Uterus (tissue), 4 donors: ENCODE measurements around the gene PHYHD1. TPM values are rescaled to one million over a fixed set of nuclear protein-coding genes. Genes with fewer than 3 reads are reported as not detected.

Experiments used
- DNase-seq, 2 donors: peaks; one replicate each; pipeline ENCODE4 v3.0.0-alpha.2; 2019 to 2020
- H3K27ac ChIP-seq, 2 donors: fragments of 200-600 bp; sonication (generic); 1 replicate in 1 of 2; 2 replicates in 1 of 2; pipeline ENCODE4 v1.5.1; 2016 to 2018
- H3K27me3 ChIP-seq, 2 donors: fragments of 200-600 bp; sonication (generic); one replicate each; pipeline ENCODE4 v1.5.1; 2018 to 2019; ENCODE audit warnings: control low read depth in 1 of 2
- H3K36me3 ChIP-seq, 2 donors: fragments of 200-600 bp; sonication (generic); one replicate each; pipeline ENCODE4 v1.5.1; 2019; ENCODE audit warnings: control low read depth in 1 of 2
- H3K4me1 ChIP-seq, 2 donors: fragments of 200-600 bp; sonication (generic); one replicate each; pipeline ENCODE4 v1.5.1; 2018 to 2019; ENCODE audit warnings: control low read depth in 1 of 2
- H3K4me3 ChIP-seq, 2 donors: fragments of 200-600 bp; sonication (generic); 1 replicate in 1 of 2; 2 replicates in 1 of 2; pipeline ENCODE4 v1.5.1; 2018 to 2019; ENCODE audit warnings: mild to moderate bottlenecking in 1 of 2
- H3K9me3 ChIP-seq, 2 donors: fragments of 200-600 bp; sonication (generic); one replicate each; pipeline ENCODE4 v1.5.1; 2019; ENCODE audit warnings: control low read depth in 1 of 2
- POLR2A ChIP-seq, 2 donors: fragments of 450-650 bp; IDR thresholded peaks; one replicate each; pipeline ENCODE4 v1.6.1; 2016; ENCODE audit warnings: antibody characterized with exemption in 2 of 2, mild to moderate bottlenecking in 1 of 2, moderate library complexity in 1 of 2
- intact Hi-C: fragments of 100-400 bp; cut with DNase I; formaldehyde crosslinking; loops from one replicate; pipeline ENCODE4 v1.15.1; 2023; ENCODE audit warnings: low total_unique reads
- total RNA-seq, 4 donors: library from RNA; depleted of rRNA in 3 of 4; stranded (reverse); fragments of >200 nt in 3 of 4; gene quantifications; one replicate each; pipeline versions ENCODE4 v1.1.0 to v1.2.4, GENCODE V29; 2014 to 2023
- TF ChIP-seq, protein P1 (sequence below), 4 experiments: fragments of 200-600 bp in 2 of 4; fragments of 450-650 bp in 2 of 4; sonication (generic) in 2 of 4; IDR thresholded peaks; one replicate each; pipeline ENCODE4 v1.5.1; 2016 to 2019; ENCODE audit warnings: antibody characterized with exemption in 4 of 4, mild to moderate bottlenecking in 2 of 4, moderate library complexity in 1 of 4
- donor health status: DM: yes; HTN: yes; CAD: no.

PHYHD1 gene
- 10 to 100 TPM; 23.2 to 30.8 (median 27.2) TPM for total RNA-seq

DNA sequence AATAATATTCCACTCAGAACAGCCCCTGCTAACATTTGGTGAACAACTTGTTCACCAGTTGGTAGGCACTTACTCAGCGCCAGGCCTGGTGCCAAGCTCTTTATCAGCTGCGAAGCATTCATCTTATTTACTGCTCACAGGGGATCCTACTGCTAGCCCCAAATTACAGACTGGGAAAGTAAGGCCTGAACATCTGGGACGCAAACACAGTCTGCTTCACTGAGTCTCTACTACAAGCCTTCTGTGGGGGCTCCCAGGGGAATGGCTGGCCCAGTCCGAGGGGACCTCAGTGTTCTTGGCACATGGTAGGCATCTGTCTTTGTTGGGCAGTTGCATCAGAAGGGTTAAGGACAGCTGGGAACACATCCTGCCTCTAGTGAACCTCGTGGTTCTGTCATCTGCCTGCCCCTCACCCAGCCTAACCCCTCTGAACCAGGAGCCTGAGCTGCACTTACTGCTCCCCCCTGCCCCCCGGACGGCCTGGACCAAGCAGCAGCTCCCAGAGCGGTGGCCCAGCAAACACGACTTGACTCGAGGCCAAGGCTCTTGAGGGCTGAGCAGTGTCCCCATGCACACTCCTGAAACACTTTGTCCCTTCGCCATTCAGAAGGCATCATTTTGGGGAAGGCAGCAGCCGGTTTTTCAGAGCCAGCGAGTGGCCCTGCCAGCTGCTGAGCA lies at the start of gene PHYHD1:
PHYHD1 (plus strand) TSS at position 602 of the 678 bp plus-strand sequence. CDS start 1,342 bp downstream, outside the sequence.
- no peaks in the 10 kb centered on the region for H3K27me3 ChIP-seq
- peak within 1 kb of the TSS; percentile 91 to 95 for H3K27ac ChIP-seq
- no peaks in the 10 kb centered on the region for H3K9me3 ChIP-seq
- peaks cover 12 to 19% of the 10 kb centered on the region in 2 donors for H3K4me1 ChIP-seq
- H3K36me3 ChIP-seq, result no peaks in the 10 kb centered on the region
- peak; percentile 72 to 88 for DNase-seq
- intact Hi-C loops, result loop anchor here (5.0 kb wide), 1 partner anchor 38 kb away; the partner anchor contains the start of genes KYAT1 and LRRC8A
- H3K4me3 ChIP-seq, result peak within 1 kb of the TSS; percentile 52 to 97
- TF ChIP-seq POLR2A (IDR thresholded peaks at IDR 0.05), result no peak
- TF ChIP-seq, protein P1, sequence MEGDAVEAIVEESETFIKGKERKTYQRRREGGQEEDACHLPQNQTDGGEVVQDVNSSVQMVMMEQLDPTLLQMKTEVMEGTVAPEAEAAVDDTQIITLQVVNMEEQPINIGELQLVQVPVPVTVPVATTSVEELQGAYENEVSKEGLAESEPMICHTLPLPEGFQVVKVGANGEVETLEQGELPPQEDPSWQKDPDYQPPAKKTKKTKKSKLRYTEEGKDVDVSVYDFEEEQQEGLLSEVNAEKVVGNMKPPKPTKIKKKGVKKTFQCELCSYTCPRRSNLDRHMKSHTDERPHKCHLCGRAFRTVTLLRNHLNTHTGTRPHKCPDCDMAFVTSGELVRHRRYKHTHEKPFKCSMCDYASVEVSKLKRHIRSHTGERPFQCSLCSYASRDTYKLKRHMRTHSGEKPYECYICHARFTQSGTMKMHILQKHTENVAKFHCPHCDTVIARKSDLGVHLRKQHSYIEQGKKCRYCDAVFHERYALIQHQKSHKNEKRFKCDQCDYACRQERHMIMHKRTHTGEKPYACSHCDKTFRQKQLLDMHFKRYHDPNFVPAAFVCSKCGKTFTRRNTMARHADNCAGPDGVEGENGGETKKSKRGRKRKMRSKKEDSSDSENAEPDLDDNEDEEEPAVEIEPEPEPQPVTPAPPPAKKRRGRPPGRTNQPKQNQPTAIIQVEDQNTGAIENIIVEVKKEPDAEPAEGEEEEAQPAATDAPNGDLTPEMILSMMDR (IDR thresholded peaks at IDR 0.05), result no peak

DNA sequence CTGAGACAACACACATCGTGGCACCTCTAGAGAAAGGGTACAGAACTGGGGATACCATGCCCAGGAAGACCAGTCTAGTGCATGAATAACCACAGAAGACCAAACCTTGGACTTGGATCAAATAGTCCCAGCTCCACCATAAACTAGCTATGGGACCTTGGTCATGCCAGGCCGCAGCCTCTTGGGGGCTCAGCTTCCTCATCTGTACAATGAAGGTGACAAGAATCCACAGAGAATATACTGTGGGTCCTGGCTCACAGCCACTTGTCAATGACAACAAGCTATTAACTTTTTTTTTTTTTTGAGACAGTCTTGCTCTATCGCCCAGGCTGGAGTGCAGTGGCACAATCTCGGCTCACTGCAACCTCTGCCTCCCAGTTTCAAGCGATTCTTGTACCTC lies 42.9 kb upstream of the PHYHD1 start:
- no peaks in the 10 kb centered on the region for H3K9me3 ChIP-seq
- no peak for DNase-seq
- no peaks in the 10 kb centered on the region for H3K27me3 ChIP-seq
- no peak for TF ChIP-seq POLR2A (IDR thresholded peaks at IDR 0.05)
- TF ChIP-seq, protein P1 (IDR thresholded peaks at IDR 0.05), result no peak
- H3K4me1 ChIP-seq, result peaks cover 0 to 4% of the 10 kb centered on the region in 2 donors
- no peaks in the 10 kb centered on the region for H3K36me3 ChIP-seq
- H3K4me3 ChIP-seq, result no peak overlapping the region
- H3K27ac ChIP-seq, result no peak overlapping the region
- intact Hi-C loops, result no loop called here

DNA sequence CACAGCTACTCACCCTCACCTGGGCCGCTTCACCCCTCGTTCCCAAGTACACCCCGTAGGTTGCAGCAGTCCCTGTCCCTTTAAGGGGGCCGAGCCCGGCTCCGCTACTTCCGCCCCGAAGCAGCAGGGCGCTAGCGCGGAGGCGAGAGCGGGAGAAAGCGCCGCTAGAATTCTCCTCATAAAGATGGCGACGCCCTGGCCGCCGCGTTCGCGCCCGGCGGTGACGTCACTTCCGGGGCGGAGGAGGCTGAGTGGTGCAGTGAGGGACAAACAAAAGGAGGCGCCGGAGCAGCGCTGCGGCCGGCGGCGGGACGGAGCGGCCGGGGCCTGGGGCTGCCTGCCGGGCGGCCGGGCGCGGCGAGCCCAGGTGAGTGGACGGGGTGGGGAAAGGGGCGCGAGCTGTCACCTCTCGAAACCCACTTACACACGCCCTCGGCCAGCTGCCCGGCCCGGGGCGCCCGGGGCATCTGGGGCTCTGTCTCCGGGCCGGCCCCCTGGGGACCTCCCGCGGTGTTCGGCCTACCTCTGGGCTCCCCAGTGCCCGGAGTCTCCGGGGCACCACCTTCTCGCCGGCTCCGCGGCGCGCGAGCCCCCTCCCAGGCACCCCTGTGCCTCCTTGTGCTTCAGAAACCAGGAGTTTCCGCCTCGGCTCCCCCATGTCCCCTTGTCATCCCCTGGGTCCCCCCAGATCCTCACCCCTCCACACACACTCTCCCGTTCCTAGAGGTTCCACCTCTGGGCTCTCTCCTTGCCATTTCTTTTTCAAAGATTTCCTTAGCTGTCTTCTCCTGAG lies 38.7 kb upstream of the PHYHD1 start, which contains the start of the genes KYAT1 and LRRC8A:
KYAT1 (minus strand) TSS at position 67 of the 793 bp plus-strand sequence. CDS start 36,545 bp downstream, outside the sequence.
LRRC8A (plus strand) TSS at position 250 of the 793 bp plus-strand sequence. CDS start 25,032 bp downstream, outside the sequence.
- Histone ChIP-seq H3K27ac (peak within 1 kb of the TSS; percentile 96 to 98), H3K9me3 (no peaks in the 10 kb centered on the region), H3K4me3 (peak within 1 kb of the TSS; percentile 73 to 83), H3K27me3 (no peaks in the 10 kb centered on the region), H3K36me3 (no peaks in the 10 kb centered on the region), H3K4me1 (peaks cover 4 to 27% of the 10 kb centered on the region in 2 donors)
- TF ChIP-seq POLR2A (IDR thresholded peaks at IDR 0.05), result peak; percentile 78 to 87
- TF ChIP-seq, protein P1 (IDR thresholded peaks at IDR 0.05), result peak in 3 of 4 experiments; percentile 14 to 40 (median 33)
- DNase-seq, result peak; percentile 96 to 98
- intact Hi-C loops, result loop anchor here (5.0 kb wide), 1 partner anchor 40 kb away; the partner anchor contains the start of gene PHYHD1

DNA sequence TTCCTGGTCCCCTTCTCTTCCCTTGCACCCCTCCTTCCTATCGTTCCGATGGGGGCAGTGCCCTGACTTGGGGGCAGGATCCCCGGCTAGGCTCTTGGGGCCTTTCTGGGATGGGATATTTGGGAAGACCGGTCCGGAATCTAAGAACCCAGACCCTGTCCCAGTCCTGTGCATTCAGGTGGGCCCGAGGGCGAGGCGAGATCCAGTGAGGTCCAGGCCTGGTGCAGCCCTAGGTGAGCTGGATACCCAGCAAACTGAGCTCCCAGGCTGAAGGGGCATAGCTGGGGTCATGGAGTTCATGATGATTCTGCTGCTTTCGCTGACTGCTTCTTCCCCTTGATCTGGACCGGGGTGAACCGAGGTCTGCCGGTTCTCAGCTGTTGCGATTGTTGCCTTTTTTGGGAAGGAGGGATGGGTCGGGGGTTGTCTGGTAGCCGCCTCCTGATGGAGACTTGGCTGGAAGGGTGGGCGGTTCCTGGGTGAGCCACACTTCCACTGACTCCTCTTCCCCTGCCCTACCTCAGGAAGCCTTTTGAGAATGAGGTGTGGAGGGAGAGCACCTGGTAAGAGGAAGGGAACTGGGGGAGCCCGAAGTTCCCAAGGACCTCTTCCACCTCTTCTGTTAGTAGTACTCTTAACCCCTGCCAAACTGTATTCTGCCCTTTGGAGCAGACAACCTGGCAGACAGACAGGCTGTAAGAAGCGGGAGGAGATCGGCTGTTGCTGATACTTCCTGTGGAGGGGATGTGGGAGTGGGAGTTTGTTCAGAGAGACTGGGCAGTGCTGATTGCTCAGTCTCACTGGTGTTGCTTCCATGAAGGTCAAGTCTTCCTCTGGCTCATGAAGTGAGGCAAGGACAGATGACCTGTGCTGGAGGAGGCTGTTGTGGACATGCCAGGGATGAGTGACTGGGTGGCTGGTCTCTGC lies 37.8 kb upstream of the PHYHD1 start:
- DNase-seq, result peak in 1 of 2 donors; percentile 39
- Histone ChIP-seq H3K9me3 (no peaks in the 10 kb centered on the region), H3K4me1 (peaks cover 4 to 29% of the 10 kb centered on the region in 2 donors), H3K4me3 (peak overlapping the region; percentile 73 to 83), H3K36me3 (no peaks in the 10 kb centered on the region), H3K27ac (peak overlapping the region; percentile 96 to 98), H3K27me3 (no peaks in the 10 kb centered on the region)
- no peak for TF ChIP-seq POLR2A (IDR thresholded peaks at IDR 0.05)
- TF ChIP-seq, protein P1 (IDR thresholded peaks at IDR 0.05), result no peak
- intact Hi-C loops, result loop anchor here (5.0 kb wide), 1 partner anchor 39 kb away; the partner anchor contains the start of gene PHYHD1
